ENCODE results near the gene THOC5. TPM values are rescaled to one million over a fixed set of nuclear protein-coding genes. Genes with fewer than 3 reads are reported as not detected.

THOC5 gene
- total and polyA plus RNA-seq, 2 experiments from 2014 or later = 24.6 to 53.4 TPM

DNA sequence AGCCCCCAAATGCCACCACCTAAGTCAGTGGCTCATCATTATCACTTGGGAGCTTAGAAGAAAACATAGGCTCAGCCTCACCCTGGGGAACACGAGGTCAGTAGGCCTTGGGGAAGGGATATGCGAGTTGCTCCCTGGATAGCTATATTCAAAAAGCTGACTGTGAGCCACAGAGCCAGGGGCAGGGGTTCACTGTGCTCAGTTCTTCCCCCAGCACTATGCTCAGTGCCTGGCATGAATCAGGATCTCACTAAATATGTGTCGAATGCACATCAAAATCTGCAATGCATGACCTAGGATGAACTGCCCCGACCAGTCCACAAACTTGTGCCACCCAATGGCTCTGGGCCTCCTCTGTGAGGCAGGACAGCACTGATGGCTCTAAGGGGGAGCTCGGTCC is 35.1 kb downstream of the THOC5 start:
- no peak overlapping the region for H3K27ac ChIP-seq (ENCODE audit: low read depth)
- Mint-ChIP-seq H3K36me3 (ENCODE audit: low read depth) (peaks cover 67% of the 10 kb centered on the region), H3K9me3 (no peaks in the 10 kb centered on the region), H3K4me3 (no peak overlapping the region), H3K4me1 (no peaks in the 10 kb centered on the region), H3K27ac (no peak overlapping the region), H3K27me3 (ENCODE audit: insufficient read depth, low read depth, poor library complexity) (no peaks in the 10 kb centered on the region)
- TF ChIP-seq, protein P1, sequence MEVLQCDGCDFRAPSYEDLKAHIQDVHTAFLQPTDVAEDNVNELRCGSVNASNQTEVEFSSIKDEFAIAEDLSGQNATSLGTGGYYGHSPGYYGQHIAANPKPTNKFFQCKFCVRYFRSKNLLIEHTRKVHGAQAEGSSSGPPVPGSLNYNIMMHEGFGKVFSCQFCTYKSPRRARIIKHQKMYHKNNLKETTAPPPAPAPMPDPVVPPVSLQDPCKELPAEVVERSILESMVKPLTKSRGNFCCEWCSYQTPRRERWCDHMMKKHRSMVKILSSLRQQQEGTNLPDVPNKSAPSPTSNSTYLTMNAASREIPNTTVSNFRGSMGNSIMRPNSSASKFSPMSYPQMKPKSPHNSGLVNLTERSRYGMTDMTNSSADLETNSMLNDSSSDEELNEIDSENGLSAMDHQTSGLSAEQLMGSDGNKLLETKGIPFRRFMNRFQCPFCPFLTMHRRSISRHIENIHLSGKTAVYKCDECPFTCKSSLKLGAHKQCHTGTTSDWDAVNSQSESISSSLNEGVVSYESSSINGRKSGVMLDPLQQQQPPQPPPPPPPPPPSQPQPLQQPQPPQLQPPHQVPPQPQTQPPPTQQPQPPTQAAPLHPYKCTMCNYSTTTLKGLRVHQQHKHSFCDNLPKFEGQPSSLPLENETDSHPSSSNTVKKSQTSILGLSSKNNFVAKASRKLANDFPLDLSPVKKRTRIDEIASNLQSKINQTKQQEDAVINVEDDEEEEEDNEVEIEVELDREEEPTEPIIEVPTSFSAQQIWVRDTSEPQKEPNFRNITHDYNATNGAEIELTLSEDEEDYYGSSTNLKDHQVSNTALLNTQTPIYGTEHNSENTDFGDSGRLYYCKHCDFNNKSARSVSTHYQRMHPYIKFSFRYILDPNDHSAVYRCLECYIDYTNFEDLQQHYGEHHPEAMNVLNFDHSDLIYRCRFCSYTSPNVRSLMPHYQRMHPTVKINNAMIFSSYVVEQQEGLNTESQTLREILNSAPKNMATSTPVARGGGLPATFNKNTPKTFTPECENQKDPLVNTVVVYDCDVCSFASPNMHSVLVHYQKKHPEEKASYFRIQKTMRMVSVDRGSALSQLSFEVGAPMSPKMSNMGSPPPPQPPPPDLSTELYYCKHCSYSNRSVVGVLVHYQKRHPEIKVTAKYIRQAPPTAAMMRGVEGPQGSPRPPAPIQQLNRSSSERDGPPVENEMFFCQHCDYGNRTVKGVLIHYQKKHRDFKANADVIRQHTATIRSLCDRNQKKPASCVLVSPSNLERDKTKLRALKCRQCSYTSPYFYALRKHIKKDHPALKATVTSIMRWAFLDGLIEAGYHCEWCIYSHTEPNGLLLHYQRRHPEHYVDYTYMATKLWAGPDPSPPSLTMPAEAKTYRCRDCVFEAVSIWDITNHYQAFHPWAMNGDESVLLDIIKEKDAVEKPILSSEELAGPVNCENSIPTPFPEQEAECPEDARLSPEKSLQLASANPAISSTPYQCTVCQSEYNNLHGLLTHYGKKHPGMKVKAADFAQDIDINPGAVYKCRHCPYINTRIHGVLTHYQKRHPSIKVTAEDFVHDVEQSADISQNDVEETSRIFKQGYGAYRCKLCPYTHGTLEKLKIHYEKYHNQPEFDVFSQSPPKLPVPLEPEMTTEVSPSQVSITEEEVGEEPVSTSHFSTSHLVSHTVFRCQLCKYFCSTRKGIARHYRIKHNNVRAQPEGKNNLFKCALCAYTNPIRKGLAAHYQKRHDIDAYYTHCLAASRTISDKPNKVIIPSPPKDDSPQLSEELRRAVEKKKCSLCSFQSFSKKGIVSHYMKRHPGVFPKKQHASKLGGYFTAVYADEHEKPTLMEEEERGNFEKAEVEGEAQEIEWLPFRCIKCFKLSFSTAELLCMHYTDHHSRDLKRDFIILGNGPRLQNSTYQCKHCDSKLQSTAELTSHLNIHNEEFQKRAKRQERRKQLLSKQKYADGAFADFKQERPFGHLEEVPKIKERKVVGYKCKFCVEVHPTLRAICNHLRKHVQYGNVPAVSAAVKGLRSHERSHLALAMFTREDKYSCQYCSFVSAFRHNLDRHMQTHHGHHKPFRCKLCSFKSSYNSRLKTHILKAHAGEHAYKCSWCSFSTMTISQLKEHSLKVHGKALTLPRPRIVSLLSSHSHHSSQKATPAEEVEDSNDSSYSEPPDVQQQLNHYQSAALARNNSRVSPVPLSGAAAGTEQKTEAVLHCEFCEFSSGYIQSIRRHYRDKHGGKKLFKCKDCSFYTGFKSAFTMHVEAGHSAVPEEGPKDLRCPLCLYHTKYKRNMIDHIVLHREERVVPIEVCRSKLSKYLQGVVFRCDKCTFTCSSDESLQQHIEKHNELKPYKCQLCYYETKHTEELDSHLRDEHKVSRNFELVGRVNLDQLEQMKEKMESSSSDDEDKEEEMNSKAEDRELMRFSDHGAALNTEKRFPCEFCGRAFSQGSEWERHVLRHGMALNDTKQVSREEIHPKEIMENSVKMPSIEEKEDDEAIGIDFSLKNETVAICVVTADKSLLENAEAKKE (CRISPR knock-in tag; IDR thresholded peaks at IDR 0.05) = no peak
- TF ChIP-seq EZH2phosphoT487 (IDR thresholded peaks at IDR 0.05; ENCODE audit: unreplicated experiment) = no peak
- TF ChIP-seq, protein P2, sequence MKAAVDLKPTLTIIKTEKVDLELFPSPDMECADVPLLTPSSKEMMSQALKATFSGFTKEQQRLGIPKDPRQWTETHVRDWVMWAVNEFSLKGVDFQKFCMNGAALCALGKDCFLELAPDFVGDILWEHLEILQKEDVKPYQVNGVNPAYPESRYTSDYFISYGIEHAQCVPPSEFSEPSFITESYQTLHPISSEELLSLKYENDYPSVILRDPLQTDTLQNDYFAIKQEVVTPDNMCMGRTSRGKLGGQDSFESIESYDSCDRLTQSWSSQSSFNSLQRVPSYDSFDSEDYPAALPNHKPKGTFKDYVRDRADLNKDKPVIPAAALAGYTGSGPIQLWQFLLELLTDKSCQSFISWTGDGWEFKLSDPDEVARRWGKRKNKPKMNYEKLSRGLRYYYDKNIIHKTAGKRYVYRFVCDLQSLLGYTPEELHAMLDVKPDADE (IDR thresholded peaks at IDR 0.05) = no peak
- TF ChIP-seq CREB1 (CRISPR knock-in tag; IDR thresholded peaks at IDR 0.05; ENCODE audit: low read depth) = no peak
- TF ChIP-seq, protein P3, sequence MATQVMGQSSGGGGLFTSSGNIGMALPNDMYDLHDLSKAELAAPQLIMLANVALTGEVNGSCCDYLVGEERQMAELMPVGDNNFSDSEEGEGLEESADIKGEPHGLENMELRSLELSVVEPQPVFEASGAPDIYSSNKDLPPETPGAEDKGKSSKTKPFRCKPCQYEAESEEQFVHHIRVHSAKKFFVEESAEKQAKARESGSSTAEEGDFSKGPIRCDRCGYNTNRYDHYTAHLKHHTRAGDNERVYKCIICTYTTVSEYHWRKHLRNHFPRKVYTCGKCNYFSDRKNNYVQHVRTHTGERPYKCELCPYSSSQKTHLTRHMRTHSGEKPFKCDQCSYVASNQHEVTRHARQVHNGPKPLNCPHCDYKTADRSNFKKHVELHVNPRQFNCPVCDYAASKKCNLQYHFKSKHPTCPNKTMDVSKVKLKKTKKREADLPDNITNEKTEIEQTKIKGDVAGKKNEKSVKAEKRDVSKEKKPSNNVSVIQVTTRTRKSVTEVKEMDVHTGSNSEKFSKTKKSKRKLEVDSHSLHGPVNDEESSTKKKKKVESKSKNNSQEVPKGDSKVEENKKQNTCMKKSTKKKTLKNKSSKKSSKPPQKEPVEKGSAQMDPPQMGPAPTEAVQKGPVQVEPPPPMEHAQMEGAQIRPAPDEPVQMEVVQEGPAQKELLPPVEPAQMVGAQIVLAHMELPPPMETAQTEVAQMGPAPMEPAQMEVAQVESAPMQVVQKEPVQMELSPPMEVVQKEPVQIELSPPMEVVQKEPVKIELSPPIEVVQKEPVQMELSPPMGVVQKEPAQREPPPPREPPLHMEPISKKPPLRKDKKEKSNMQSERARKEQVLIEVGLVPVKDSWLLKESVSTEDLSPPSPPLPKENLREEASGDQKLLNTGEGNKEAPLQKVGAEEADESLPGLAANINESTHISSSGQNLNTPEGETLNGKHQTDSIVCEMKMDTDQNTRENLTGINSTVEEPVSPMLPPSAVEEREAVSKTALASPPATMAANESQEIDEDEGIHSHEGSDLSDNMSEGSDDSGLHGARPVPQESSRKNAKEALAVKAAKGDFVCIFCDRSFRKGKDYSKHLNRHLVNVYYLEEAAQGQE (IDR thresholded peaks at IDR 0.05; ENCODE audit: unreplicated experiment) = no peak
- TF ChIP-seq POLR2AphosphoS5 (IDR thresholded peaks at IDR 0.05; ENCODE audit: low read depth) = no peak
- no peak for TF ChIP-seq EZH2 (IDR thresholded peaks at IDR 0.05; ENCODE audit: low read depth, unreplicated experiment)
- no peak for TF ChIP-seq ZNF114 (CRISPR knock-in tag; IDR thresholded peaks at IDR 0.05)
- no peak for TF ChIP-seq JUNB (IDR thresholded peaks at IDR 0.05; ENCODE audit: unreplicated experiment)
- TF ChIP-seq, protein P4, sequence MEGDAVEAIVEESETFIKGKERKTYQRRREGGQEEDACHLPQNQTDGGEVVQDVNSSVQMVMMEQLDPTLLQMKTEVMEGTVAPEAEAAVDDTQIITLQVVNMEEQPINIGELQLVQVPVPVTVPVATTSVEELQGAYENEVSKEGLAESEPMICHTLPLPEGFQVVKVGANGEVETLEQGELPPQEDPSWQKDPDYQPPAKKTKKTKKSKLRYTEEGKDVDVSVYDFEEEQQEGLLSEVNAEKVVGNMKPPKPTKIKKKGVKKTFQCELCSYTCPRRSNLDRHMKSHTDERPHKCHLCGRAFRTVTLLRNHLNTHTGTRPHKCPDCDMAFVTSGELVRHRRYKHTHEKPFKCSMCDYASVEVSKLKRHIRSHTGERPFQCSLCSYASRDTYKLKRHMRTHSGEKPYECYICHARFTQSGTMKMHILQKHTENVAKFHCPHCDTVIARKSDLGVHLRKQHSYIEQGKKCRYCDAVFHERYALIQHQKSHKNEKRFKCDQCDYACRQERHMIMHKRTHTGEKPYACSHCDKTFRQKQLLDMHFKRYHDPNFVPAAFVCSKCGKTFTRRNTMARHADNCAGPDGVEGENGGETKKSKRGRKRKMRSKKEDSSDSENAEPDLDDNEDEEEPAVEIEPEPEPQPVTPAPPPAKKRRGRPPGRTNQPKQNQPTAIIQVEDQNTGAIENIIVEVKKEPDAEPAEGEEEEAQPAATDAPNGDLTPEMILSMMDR (conservative IDR thresholded peaks at IDR 0.05; ENCODE audit: low read depth in 2 of 2) = no peak
- TF ChIP-seq ZNF331 (CRISPR knock-in tag; IDR thresholded peaks at IDR 0.05; ENCODE audit: low read depth) = no peak
- TF ChIP-seq NANOG (IDR thresholded peaks at IDR 0.05; ENCODE audit: borderline replicate concordance) = no peak
- TF ChIP-seq STAT1 (IDR thresholded peaks at IDR 0.05; ENCODE audit: unreplicated experiment) = no peak
- no peaks in the 10 kb centered on the region; the same call in 1 of the 2 replicates for H4K20me1 ChIP-seq (replicated peaks; ENCODE audit: insufficient read depth)
- H3K79me2 ChIP-seq (replicated peaks; ENCODE audit: insufficient read depth) = no peaks in the 10 kb centered on the region
- H2AFZ ChIP-seq = no peak overlapping the region
- H3K4me3 ChIP-seq = no peak overlapping the region
- H3F3A ChIP-seq (replicated peaks; ENCODE audit: low read depth) = no peaks in the 10 kb centered on the region
- no peaks in the 10 kb centered on the region for H3K9me2 ChIP-seq (ENCODE audit: insufficient read depth)
- H3K36me3 ChIP-seq (ENCODE audit: insufficient read depth) = peaks cover 55% of the 10 kb centered on the region
- H3K4me1 ChIP-seq (ENCODE audit: insufficient read depth) = no peaks in the 10 kb centered on the region
- DNase-seq (ENCODE audit: low spot score) (no peak), ATAC-seq (no peak)
- no peak overlapping the region for H3K4me2 ChIP-seq
- no peaks in the 10 kb centered on the region for H3K27me3 ChIP-seq (ENCODE audit: insufficient read depth)
